GM12892 (cell line): ENCODE results near the gene HLA-DPB1.
A peak's percentile ranks its signal among the peaks of the same experiment; 100 is the strongest.

ENCODE experiments used
- POLR2A ChIP-seq: IDR thresholded peaks from 2 replicates; pipeline ENCODE4 v1.6.1; 2011; ENCODE audit warnings: low read depth, low read length, control low read depth
- POLR2AphosphoS5 ChIP-seq: IDR thresholded peaks from 2 replicates; pipeline ENCODE4 v1.6.1; 2011; ENCODE audit warnings: low read depth, low read length, control low read depth
- TAF1 ChIP-seq: IDR thresholded peaks from 2 replicates; pipeline ENCODE4 v1.6.1; 2011; ENCODE audit warnings: low read depth, mild to moderate bottlenecking, control low read depth, low read length, borderline replicate concordance

- peak; percentile 76 for TF ChIP-seq POLR2A
- no peak for TF ChIP-seq TAF1
- TF ChIP-seq POLR2AphosphoS5 = peak; percentile 91
These were observed 8.8 kb upstream of the HLA-DPB1 start for GRCh38 chr6:33066917-33067521.
